G401.6 (cell line): ENCODE results near the gene C3orf52.

ENCODE experiments used
- FAIRE-seq: peaks from 2 replicates; lab custom pipeline; 2012; peaks lifted over from hg19 to GRCh38; lab: Jason Lieb, UNC

Gene C3orf52

DNA sequence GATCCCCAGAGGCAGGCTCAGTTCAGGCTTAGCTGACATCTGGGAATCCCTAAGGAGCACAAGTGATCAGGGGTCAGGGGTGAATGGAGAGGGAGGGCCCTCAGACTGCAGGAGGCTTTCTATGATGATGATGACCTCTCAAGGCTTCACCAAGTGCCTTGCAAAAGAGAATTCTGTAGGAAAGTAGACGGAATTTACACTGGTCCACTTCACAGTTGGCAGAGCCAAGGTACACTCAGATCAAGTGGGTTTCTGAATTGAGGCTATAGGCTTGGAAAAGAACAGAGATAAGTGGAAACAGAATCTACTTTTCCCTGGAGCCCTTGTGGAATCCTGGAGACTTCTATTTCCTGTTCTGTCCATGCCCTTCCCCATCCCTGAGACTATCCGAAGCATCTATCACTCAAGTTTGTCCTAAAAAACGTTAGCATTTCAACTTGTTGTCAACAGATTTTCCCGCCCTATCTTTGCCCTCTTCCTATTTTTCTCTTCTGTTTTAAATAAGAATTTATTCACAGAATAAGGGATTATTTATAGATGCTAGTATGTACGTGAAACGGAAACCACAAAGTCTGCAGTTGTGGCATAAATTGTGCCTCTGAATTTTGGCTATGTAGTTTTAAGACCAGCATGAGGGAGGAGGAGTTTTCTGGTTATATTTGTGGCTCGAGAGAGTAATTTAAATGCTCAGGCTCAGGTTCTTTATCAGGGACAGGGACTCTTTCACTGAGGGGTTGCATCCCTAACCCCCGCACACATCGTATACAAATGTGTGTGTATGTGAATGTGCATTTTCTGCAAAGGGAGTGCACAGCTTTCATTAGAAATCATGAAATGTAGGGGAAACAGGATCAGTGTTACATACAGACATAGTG is 34.0 kb downstream of the C3orf52 start:
- FAIRE-seq = no peak

- no peak for FAIRE-seq
Observed at GRCh38 chr3:112121577-112122547, 35.7 kb downstream of the C3orf52 start.

DNA sequence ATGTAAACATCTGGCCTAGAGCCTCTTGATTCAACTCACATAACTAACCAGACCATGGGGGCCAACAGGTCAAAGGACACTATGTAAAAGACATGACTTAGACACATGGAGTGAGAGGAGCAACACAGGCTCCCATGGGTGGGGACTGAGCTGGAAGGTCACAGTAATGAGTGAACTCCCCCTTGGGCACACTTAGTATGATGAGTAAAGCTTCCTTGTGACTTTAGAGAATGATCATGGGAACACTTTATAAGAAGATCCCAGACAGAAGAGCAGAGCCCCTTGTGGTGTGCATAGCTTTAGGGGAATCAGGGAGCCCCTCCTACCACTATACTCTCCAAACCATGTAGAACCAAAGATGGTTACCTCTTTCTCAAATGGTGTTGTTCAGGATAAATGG is 36.7 kb downstream of the C3orf52 start:
- no peak for FAIRE-seq

GRCh38 chr3:112123548-112123947 is 37.4 kb downstream of the C3orf52 start:
- FAIRE-seq = no peak

DNA sequence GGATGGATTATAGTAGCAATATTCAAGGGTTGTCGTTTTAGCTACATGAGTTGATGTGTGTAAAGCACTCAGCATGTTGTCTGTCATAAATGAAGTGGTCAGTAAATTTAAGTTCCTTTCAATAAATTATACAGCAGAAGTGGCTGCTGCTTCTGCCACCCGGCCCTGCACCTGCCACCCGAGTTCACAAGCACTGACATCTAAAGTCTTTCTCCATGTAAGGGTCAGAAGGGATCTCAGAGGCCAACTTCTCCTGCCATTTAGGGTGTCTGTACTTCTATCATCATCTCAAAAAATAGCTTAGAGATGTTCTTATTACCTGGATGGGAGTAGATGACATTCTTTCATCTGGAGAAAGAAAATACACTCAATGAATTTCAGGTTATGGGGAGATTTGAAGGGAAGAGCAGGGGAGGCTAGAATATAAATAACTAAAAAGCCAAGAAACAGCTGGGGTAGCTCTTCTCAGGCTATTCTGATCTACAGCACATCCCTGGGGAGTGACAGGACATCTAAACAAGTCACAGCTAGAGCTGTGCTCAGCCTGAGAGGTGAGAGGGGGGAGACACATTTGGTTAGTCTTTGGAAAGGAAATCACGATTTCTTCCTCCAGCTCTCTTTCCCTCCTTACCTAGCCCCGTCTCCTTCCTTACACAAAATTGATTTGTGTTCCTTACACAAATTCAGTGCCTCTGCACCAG is 38.9 kb downstream of the C3orf52 start:
- no peak for FAIRE-seq

- no peak for FAIRE-seq
Observed at GRCh38 chr3:112126511-112126911, 40.3 kb downstream of the C3orf52 start.

- FAIRE-seq = no peak
Observed at GRCh38 chr3:112127522-112128494, 41.6 kb downstream of the C3orf52 start.

- no peak for FAIRE-seq
Observed at GRCh38 chr3:112128843-112129727, 42.9 kb downstream of the C3orf52 start.

DNA sequence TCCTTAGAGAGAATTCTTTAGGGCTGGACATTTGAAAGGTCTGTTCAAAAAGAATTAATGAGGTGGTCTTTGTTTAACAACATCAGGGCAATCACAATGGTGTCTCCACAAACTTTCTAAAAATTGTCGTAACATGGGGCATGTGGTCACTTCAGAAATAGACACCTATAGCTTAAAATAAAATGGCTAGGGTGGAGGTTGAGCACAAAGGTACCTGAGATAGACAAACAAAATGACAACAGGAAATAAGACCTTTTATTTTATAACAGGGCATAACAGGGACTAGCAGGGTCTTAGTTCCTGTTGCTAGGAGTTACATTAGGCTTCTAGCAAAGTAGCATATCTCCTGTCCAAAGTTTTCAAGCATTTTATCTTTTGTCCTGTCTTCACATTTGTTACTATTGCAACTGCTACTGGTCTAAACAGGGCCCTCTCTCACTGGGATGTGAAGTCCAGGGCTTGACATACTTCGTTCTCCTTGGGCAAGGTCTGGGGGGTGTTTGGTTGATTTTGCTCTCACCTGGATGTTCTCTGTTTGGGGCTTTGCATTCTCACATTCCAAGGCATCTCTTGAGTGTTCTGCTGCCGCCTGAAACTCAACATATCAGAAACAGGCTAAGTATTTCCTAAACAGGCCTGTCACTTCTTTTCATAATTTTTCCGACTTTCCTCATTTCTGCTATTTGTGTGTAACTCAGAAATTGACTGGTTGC is 43.9 kb downstream of the C3orf52 start:
- FAIRE-seq = no peak

- FAIRE-seq = no peak
Observed at GRCh38 chr3:112130638-112130993, 44.4 kb downstream of the C3orf52 start.

DNA sequence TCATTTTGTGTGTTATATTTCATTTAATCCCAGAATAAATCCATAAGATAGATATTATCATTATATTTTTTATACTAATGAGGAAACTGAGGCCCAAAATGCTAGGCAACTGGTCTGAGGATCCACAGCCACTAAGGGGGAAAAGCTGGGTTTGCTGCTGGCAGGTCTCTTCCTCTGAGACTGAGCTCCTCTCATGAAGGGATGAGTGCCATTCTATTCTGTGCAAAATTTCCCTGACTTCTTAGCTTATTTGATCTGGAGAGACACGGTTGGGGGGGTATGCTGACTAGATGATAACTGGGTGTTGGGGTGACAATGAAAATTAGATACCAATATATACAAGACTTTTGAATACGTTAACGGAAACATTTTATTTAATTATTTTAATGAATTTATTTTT is 44.9 kb downstream of the C3orf52 start:
- no peak for FAIRE-seq

DNA sequence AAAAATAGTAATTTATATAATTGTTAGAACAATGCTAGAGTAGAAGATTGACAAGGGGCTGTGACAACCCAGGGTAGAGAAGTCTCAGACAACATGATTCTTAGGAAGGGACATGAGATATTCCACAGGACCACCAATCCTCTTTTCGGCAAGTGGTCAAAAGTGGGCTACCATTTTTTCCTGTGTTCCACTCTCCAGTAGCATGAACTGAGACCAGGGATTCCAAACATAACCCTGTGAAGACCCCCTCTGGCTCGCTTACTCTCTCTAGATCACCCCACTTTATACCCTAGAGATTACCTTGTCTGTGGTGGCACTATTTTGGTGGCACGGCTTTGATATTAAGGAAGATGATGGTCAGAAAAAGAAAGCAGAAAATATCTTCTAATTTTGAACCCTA is 45.9 kb downstream of the C3orf52 start:
- no peak for FAIRE-seq

DNA sequence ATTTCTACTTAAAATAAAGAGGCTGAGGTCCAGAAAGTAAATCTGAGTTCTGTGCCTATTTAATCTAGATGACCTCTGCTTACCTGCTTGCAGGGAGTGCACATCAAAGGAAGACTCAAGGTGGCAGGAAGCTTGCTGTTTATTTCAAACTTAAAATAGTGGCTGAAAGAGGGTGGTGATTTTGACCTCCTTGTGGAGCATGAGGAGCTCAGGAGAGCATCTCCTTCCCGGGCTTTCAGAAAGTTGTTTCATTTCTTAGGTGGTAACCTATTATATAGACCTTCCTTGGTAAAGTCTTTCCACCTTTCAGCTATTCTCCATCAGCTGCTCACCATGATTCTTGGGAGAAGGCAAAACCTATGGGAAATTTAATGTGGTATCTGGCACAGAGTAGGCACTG is 46.4 kb downstream of the C3orf52 start:
- no peak for FAIRE-seq

GRCh38 chr3:112132975-112133448 is 46.8 kb downstream of the C3orf52 start, which contains the start of gene GCSAM:
TSS of gene GCSAM (minus strand) at chr3:112133248. CDS start at chr3:112133120, 128 bp downstream.
- FAIRE-seq = no peak

GRCh38 chr3:112133626-112134334 is 47.6 kb downstream of the C3orf52 start:
- no peak for FAIRE-seq

DNA sequence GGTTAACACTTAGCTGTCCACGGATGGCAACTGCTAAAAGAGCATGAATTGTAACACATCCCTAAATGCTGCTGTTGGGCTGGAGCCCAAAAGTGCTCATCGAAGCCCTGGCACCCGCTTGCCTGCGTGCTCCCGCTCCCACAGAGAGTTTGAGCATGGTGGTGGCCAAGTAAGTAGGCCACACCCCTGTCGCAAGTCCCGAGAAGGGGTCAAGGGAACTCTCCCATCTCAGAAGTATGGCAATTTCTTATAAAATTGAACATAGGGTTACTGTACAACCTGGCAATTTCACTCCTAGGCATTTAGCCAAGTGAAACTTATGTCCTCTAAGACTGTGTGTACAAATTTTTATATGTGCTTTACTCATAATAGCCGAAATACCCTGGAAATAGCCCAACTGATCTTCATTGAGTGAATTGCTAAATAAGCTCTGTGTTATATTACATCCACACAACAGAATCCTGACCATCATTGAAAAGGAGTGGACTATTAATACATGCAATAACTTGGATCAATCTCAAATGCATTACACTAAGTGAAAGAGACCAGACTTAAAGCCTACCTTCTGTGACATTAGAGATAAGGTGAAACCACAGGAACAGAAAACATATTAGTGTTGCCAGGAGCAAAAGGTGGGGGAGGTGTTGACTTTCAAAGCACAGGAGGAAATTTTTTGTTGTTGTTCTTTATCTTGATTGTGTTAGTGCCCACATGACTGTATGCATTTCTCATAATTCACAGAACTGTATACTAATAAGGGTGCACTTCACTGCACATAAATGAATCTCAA is 48.3 kb downstream of the C3orf52 start:
- FAIRE-seq = no peak

DNA sequence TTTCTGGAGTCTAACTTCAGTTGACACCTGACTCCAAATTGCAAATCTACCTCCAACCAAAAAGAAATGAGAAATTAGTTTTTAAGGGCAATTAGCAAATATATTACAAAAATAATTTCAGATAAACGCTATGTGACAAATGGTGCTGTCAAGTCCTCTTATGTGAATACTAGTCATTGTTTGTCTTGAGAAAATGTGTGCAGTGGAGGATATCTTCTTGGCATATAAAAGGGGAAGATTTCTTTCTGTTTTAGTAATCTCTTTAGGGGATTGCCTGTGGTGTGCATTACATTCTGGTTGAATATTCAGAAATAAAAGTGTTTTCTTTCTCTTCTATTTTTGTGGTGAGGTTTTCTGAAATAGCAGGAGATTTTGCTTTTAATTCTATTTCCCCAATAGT is 49.9 kb downstream of the C3orf52 start:
- no peak for FAIRE-seq
